ENCODE measurements around the gene GABBR2. TPM values are rescaled to one million over a fixed set of nuclear protein-coding genes. Genes with fewer than 3 reads are reported as not detected.

The GABBR2 gene
- total and polyA plus RNA-seq, 2 of the 8 experiments (the other 6 are each of a cell fraction or from before 2014, with no cell fraction given), result 0.50 to 1.2 TPM

GRCh38 chr9:98315551-98316060 is 393.1 kb downstream of the GABBR2 start:
- Histone ChIP-seq H2BK5ac (ENCODE audit: low read depth, low read length) (no peak overlapping the region), H3K36me3 (ENCODE audit: control insufficient read depth in 2 of 4, insufficient read depth in 4 of 4, low read length in 3 of 4) (no peaks in the 10 kb centered on the region; a peak in 1 of 8 replicates), H2AFZ (ENCODE audit: low read length) (no peak overlapping the region), H4K20me1 (replicated peaks in 1 of 2; ENCODE audit: control insufficient read depth in 1 of 2, insufficient read depth in 2 of 2, low read length in 2 of 2) (no peaks in the 10 kb centered on the region), H2BK15ac (ENCODE audit: low read length) (no peak overlapping the region; the same call in 1 of the 2 replicates), H3K4me2 (ENCODE audit: insufficient read depth in 1 of 2, low read depth in 2 of 2, low read length in 2 of 2) (no peak overlapping the region), H3K4me1 (replicated peaks in 1 of 4; ENCODE audit: control insufficient read depth in 3 of 4, insufficient read depth in 4 of 4, low read length in 3 of 4) (peaks cover 0 to 9% (median 7%) of the 10 kb centered on the region in 4 experiments; a peak in 5 of 7 replicates), H2AK5ac (ENCODE audit: low read depth, low read length) (no peak overlapping the region), H3K79me1 (ENCODE audit: low read depth, low read length) (no peaks in the 10 kb centered on the region), H2BK120ac (replicated peaks; ENCODE audit: low read depth, low read length) (no peak overlapping the region), H3K27ac (ENCODE audit: low read depth, low read length) (no peak overlapping the region), H4K8ac (ENCODE audit: extremely low read depth, insufficient read depth, low read length) (no peak overlapping the region), H3K27me3 (replicated peaks in 1 of 4; ENCODE audit: control insufficient read depth in 3 of 4, extremely low read depth in 1 of 4, insufficient read depth in 3 of 4, low read length in 3 of 4) (no peaks in the 10 kb centered on the region), H2BK20ac (ENCODE audit: low read length) (peak overlapping the region; percentile 3; the same call in 1 of the 2 replicates), H3K23ac (ENCODE audit: insufficient read length) (no peak overlapping the region), H4K5ac (ENCODE audit: insufficient read length, low read depth, low read length) (no peak overlapping the region), H4K91ac (replicated peaks; ENCODE audit: insufficient read length, low read length) (no peak overlapping the region), H3K23me2 (ENCODE audit: low read depth, low read length) (no peaks in the 10 kb centered on the region; the same call in 1 of the 2 replicates), H3K14ac (ENCODE audit: insufficient read length) (no peak overlapping the region), H2BK12ac (ENCODE audit: low read depth, low read length) (no peak overlapping the region; the same call in 1 of the 2 replicates), H3K9me3 (ENCODE audit: insufficient read depth in 2 of 2, low read depth in 1 of 2, low read length in 1 of 2) (no peaks in the 10 kb centered on the region), H3K4ac (replicated peaks; ENCODE audit: insufficient read length, low read depth, low read length) (no peak overlapping the region), H3K18ac (ENCODE audit: extremely low read depth, low read length) (no peak overlapping the region), H3K4me3 (ENCODE audit: extremely low read depth in 1 of 4, insufficient read depth in 2 of 4, low read depth in 3 of 4, low read length in 4 of 4) (no peak overlapping the region), H3K9ac (replicated peaks in 1 of 4; ENCODE audit: extremely low read depth in 1 of 4, low read depth in 3 of 4, low read length in 3 of 4) (no peak overlapping the region), H3K79me2 (ENCODE audit: control insufficient read depth in 1 of 2, insufficient read depth in 2 of 2, low read length in 2 of 2) (no peaks in the 10 kb centered on the region), H3K56ac (replicated peaks; ENCODE audit: insufficient read length, low read depth, low read length) (no peak overlapping the region)
- peak; percentile 72 for FAIRE-seq
- ChIA-PET CTCF (ENCODE audit: partially characterized antibody) (interaction anchor here (0.6 to 5.5 kb wide), 56 partner anchors 8 to 460 kb away, joined by 3 to 41 read pairs (median 4); no protein-coding TSS in a partner anchor), POLR2A (ENCODE audit: partially characterized antibody) (no interaction called here)
- 63% methylated on average over 9 of the region's 9 CpGs; no CpG with 5 or more reads in 1 of the 2 experiments for WGBS, 2 experiments (ENCODE audit: extremely low coverage in 1 of 2, insufficient coverage in 1 of 2, insufficient read length in 1 of 2, insufficient replicate concordance in 2 of 2, low coverage in 1 of 2, low lambda C conversion rate in 2 of 2, missing lambda C conversion rate in 1 of 2)
- DNase-seq (ENCODE audit: low read depth in 1 of 2, low spot score in 2 of 2), result peak; percentile 72 to 97
- TF ChIP-seq ATF2 (IDR thresholded peaks at IDR 0.05; ENCODE audit: low read length) (no peak), BACH1 (IDR thresholded peaks at IDR 0.05; ENCODE audit: low read length) (0 out of 2 replicates have a peak, but pooled peaks have one; percentile 21), TEAD4 (IDR thresholded peaks at IDR 0.05; ENCODE audit: low read depth, low read length) (0 out of 2 replicates have a peak, but pooled peaks have one; percentile 2), EP300 (IDR thresholded peaks at IDR 0.05; ENCODE audit: borderline replicate concordance in 1 of 2, low read depth in 2 of 2, low read length in 2 of 2) (peak in 1 of 2 experiments; percentile 47; a peak in 1 of 3 replicates), CREB1 (IDR thresholded peaks at IDR 0.05) (0 out of 2 replicates have a peak, but pooled peaks have one; percentile 36), NRF1 (IDR thresholded peaks at IDR 0.05; ENCODE audit: low read depth, low read length) (no peak), CTCF (IDR thresholded peaks at IDR 0.05; ENCODE audit: control extremely low read depth in 1 of 3, insufficient read depth in 1 of 3, low read depth in 1 of 3, low read length in 3 of 3) (peak; percentile 87 to 99 (median 99)), TCF12 (IDR thresholded peaks at IDR 0.05; ENCODE audit: low read depth, low read length) (peak; percentile 49; the same call in 1 of the 2 replicates), POLR2A (IDR thresholded peaks at IDR 0.05; ENCODE audit: control extremely low read depth in 1 of 2, low read depth in 2 of 2, low read length in 2 of 2) (no peak)

Data from H1 (cell line).